Suprapubic skin (tissue), 4 donors: ENCODE results near the gene COMMD1.

Source experiments
- CTCF ChIP-seq, 2 donors: fragments of 200-600 bp in 1 of 2; fragments of 450-650 bp in 1 of 2; sonication (generic) in 1 of 2; IDR thresholded peaks; one replicate each; pipeline ENCODE4 v1.5.1; 2016 to 2019; ENCODE audit warnings: antibody characterized with exemption in 2 of 2, mild to moderate bottlenecking in 1 of 2, moderate library complexity in 1 of 2
- POLR2A ChIP-seq, 2 donors: fragments of 450-650 bp; IDR thresholded peaks; one replicate each; pipeline ENCODE4 v1.6.1; 2017; ENCODE audit warnings: antibody characterized with exemption in 2 of 2, mild to moderate bottlenecking in 2 of 2, moderate library complexity in 2 of 2
- POLR2AphosphoS5 ChIP-seq, 3 donors: sonication (generic); formaldehyde crosslinking; IDR thresholded peaks; one replicate each; pipeline ENCODE4 v1.6.1; 2017; ENCODE audit warnings: antibody characterized with exemption in 3 of 3

- no peak for TF ChIP-seq CTCF (IDR thresholded peaks at IDR 0.05)
- no peak for TF ChIP-seq POLR2AphosphoS5 (IDR thresholded peaks at IDR 0.05)
- TF ChIP-seq POLR2A (IDR thresholded peaks at IDR 0.05), result no peak
Measured at GRCh38 chr2:62071126-62071598, 165.7 kb downstream of the COMMD1 start.
